GM12878 (cell line): ENCODE measurements around the gene NAA60.

ENCODE experiments used
- ATF7 ChIP-seq: fragments of 450-650 bp; IDR thresholded peaks from 2 replicates; pipeline ENCODE4 v1.6.1; 2016; ENCODE audit warnings: low read depth, mild to moderate bottlenecking
- EZH2 ChIP-seq: IDR thresholded peaks from 2 replicates; pipeline ENCODE4 v1.6.1; 2012; ENCODE audit warnings: low read depth, mild to moderate bottlenecking, control low read depth, inconsistent platforms, low read length, borderline replicate concordance; ENCODE audit not compliant: control insufficient read depth
- JUNB ChIP-seq: IDR thresholded peaks from 2 replicates; pipeline ENCODE4 v1.6.1; 2016; ENCODE audit warnings: antibody characterized with exemption, mild to moderate bottlenecking
- NFYB ChIP-seq: IDR thresholded peaks from 2 replicates; pipeline ENCODE4 v1.6.1; 2011; ENCODE audit warnings: low read depth, mild to moderate bottlenecking, low read length, improper control_type of control experiment, moderate library complexity; ENCODE audit not compliant: insufficient read depth
- PAX5 ChIP-seq: IDR thresholded peaks from 2 replicates; pipeline ENCODE4 v1.6.1; 2011; ENCODE audit warnings: low read depth, low read length, borderline replicate concordance
- POLR2A ChIP-seq: IDR thresholded peaks from 2 replicates; pipeline ENCODE4 v1.6.1; 2011; ENCODE audit warnings: low read depth, mild to moderate bottlenecking, low read length
- POLR2AphosphoS2 ChIP-seq: IDR thresholded peaks from 2 replicates; pipeline ENCODE4 v1.6.1; 2011; ENCODE audit warnings: low read depth, mild to moderate bottlenecking, low read length, improper control_type of control experiment, moderate library complexity
- RUNX3 ChIP-seq: IDR thresholded peaks from 2 replicates; pipeline ENCODE4 v1.6.1; 2012; ENCODE audit warnings: low read length, inconsistent platforms
- SP1 ChIP-seq: IDR thresholded peaks from one replicate; pipeline ENCODE4 v1.6.1; 2011; ENCODE audit warnings: low read depth, low read length
- SPI1 ChIP-seq: IDR thresholded peaks from 2 replicates; pipeline ENCODE4 v1.6.1; 2011; ENCODE audit warnings: low read depth, mild to moderate bottlenecking, low read length, moderate library complexity, borderline replicate concordance; ENCODE audit not compliant: insufficient read depth
- ZNF274 ChIP-seq: IDR thresholded peaks from one replicate; pipeline ENCODE4 v1.8.0; 2011; ENCODE audit not compliant: insufficient read length, insufficient read depth
- ZNF622 ChIP-seq: fragments of 450-650 bp; IDR thresholded peaks from 2 replicates; pipeline ENCODE4 v1.6.1; 2017; ENCODE audit warnings: mild to moderate bottlenecking, inconsistent platforms
- TF ChIP-seq, protein P1 (sequence below), 3 experiments: IDR thresholded peaks in 2 of 3; conservative IDR thresholded peaks in 1 of 3; 2 replicates each; pipeline ENCODE4 v1.5.1; 2011; ENCODE audit warnings: low read depth in 3 of 3, low read length in 3 of 3, mild to moderate bottlenecking in 3 of 3, control low read depth in 2 of 3, moderate library complexity in 2 of 3, inconsistent platforms in 1 of 3, mixed read lengths in 1 of 3; ENCODE audit not compliant: control insufficient read depth in 2 of 3, insufficient read depth in 1 of 3; ENCODE audit errors: extremely low read depth in 1 of 3

DNA sequence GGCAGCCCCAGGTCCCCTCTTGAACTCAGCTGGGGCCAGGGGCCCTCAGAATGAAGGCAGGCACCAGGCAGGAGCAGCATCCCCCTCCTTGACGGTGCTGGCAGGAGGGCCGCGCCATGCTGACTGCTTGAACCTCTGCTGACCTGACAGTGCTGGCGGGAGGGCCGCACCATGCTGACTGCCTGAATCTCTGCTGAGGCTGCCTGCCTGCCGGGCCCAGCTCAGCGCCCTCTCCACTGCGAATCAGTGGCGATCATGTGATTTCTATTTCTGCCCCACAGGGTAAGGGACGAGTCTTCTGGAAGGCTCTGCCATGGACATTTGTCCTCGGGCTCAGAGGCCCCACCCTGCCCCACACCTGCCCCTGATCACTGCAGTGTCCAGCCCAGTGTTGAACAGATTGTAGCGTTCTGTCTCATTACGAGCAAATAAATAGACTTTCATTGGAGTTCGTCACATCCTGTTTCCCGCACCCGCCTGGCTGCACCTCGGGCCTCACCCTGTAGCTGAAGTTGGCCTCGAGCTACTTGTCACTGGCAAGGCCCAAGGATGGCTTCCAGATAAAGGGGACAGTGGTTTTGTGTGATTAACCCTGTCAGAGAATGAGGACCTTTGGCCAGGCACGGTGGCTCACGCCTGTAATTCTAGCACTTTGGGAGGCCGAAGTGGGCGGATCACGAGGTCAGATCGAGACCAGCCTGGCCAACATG lies 43.2 kb downstream of the NAA60 start:
- TF ChIP-seq, protein P1, sequence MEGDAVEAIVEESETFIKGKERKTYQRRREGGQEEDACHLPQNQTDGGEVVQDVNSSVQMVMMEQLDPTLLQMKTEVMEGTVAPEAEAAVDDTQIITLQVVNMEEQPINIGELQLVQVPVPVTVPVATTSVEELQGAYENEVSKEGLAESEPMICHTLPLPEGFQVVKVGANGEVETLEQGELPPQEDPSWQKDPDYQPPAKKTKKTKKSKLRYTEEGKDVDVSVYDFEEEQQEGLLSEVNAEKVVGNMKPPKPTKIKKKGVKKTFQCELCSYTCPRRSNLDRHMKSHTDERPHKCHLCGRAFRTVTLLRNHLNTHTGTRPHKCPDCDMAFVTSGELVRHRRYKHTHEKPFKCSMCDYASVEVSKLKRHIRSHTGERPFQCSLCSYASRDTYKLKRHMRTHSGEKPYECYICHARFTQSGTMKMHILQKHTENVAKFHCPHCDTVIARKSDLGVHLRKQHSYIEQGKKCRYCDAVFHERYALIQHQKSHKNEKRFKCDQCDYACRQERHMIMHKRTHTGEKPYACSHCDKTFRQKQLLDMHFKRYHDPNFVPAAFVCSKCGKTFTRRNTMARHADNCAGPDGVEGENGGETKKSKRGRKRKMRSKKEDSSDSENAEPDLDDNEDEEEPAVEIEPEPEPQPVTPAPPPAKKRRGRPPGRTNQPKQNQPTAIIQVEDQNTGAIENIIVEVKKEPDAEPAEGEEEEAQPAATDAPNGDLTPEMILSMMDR (IDR thresholded peaks at IDR 0.05 in 2 of 3, conservative IDR thresholded peaks at IDR 0.05 in 1 of 3; ENCODE audit: control insufficient read depth in 2 of 3, extremely low read depth in 1 of 3, insufficient read depth in 1 of 3, low read depth in 3 of 3, low read length in 3 of 3) = no peak
- TF ChIP-seq JUNB = no peak
- no peak for TF ChIP-seq PAX5
- TF ChIP-seq SP1 = no peak
- TF ChIP-seq RUNX3 = no peak
- TF ChIP-seq ZNF622 = no peak
- TF ChIP-seq POLR2A = no peak; the same call in 1 of the 2 replicates
- TF ChIP-seq EZH2 = no peak
- TF ChIP-seq POLR2AphosphoS2 = no peak
- TF ChIP-seq SPI1 = no peak
- TF ChIP-seq NFYB = no peak
- no peak for TF ChIP-seq ZNF274
- TF ChIP-seq ATF7 = no peak
